NK-92 (cell line): Measurements from ENCODE around the gene ITIH6.
"Not testable (repeated sequence)": the region's sequence is repeated elsewhere in the genome, so short reads cannot be mapped to it uniquely, and the experiment has no call there.

ENCODE experiments used
- DNase-seq: peaks from one replicate; lab custom pipeline; 2025; ENCODE audit not compliant: unreplicated experiment; lab: John Stamatoyannopoulos, UW

ITIH6 gene

GRCh38 chrX:54798137-54798536 is at the start of gene ITIH6:
Gene ITIH6 (minus strand): TSS chrX:54798255. CDS start chrX:54798210, 45 bp downstream.
- DNase-seq: no peak

DNA sequence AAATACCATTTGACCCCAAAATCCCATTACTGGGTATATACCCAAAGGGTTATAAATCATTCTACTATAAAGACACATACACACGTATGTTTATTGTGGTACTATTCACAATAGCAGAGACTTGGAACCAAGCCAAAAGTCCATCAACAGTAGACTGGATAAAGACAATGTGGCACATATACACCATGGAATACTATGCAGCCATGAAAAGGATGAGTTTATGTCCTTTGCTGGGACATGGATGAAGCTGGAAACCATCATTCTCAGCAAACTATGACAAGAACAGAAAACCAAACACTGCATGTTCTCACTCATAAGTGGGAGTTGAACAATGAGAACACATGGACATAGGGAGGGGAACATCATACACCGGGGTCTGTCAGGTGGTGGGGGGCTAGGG is 49.6 kb upstream of the ITIH6 start:
- DNase-seq: not testable (repeated sequence)

- DNase-seq: no peak
Observed at GRCh38 chrX:54843050-54843449, 45.0 kb upstream of the ITIH6 start.

DNA sequence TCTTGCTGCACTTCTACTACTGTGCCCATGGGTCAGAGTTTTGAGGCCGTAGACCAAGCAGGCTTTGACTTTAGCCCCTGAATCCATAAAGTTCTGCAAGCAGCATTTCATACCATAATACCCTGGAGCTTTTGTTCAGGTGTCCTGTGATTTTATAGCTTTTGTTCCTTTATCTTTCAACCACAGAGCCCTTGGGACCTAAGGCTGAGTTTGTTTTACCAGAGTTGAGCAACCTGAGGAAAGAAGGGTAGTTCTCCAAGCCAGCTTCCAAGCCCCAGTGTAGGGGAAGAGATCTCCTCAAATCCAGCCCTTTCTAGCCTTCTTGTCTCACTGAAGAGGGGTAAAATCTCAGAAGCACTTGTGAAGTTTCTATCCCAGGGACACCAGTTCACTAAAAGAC is 44.6 kb upstream of the ITIH6 start:
- no peak for DNase-seq

GRCh38 chrX:54841184-54841874 is 43.3 kb upstream of the ITIH6 start:
- DNase-seq: not testable (repeated sequence)

- DNase-seq: no peak
Observed at GRCh38 chrX:54838583-54838982, 40.5 kb upstream of the ITIH6 start.

- no peak for DNase-seq
Observed at GRCh38 chrX:54826598-54826997, 28.5 kb upstream of the ITIH6 start.

DNA sequence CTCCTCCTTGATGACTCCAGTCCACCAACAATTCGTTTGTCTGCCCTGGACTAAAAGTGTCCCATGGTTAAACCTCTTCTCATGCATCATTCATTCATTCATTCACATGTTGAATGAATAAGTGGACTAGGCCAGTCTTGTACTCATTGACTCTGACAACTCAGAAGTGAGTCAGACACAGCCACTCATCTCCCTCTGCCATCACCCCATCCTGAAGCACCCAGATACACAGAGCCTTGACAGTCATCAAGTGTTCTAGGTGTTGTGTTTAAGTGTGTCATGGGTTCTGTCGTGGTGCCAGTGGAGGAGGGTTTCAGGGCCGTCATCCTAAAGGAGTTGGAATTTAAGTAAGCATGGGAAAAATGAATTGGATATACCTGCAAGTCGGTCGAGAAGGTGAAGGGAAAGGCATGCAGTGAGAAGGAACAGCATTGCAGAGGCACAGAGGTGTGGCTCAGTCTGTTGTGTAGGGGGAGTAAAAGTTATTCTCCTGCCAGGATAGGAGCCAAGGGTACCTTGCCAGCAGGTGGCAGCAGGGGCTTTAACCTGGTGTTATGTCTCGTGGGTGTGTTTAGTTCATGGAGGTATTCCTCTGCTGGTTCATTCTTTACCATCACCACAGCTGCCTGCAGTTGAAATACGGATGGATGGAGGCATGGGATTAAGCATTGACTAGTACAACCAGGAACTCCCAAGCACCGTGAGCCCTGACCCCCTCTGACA is 27.8 kb upstream of the ITIH6 start:
- DNase-seq: no peak

- DNase-seq: no peak
Observed at GRCh38 chrX:54824722-54825121, 26.7 kb upstream of the ITIH6 start.

DNA sequence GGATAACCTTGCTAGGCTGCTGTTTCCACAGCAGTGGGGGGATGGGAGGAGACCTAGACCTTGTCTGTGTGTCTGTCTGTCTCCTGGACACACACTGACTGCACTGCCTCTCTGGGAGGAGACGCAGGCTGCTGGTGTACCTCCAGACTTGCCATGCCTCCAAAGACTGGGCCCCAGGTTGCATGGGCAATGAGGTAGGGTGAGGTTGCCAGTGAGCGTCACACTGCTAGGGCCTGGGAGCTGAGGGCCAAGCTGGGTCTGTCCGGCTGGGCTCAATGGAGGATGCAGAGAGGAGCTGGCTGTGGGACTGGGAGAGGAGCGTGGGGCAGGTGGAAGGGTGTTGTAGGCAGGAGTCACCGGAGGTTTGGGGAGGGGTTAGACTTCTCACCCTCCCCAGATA is 26.1 kb upstream of the ITIH6 start:
- no peak for DNase-seq

GRCh38 chrX:54821310-54821709 is 23.3 kb upstream of the ITIH6 start:
- no peak for DNase-seq

GRCh38 chrX:54820737-54821136 is 22.7 kb upstream of the ITIH6 start:
- DNase-seq: no peak

DNA sequence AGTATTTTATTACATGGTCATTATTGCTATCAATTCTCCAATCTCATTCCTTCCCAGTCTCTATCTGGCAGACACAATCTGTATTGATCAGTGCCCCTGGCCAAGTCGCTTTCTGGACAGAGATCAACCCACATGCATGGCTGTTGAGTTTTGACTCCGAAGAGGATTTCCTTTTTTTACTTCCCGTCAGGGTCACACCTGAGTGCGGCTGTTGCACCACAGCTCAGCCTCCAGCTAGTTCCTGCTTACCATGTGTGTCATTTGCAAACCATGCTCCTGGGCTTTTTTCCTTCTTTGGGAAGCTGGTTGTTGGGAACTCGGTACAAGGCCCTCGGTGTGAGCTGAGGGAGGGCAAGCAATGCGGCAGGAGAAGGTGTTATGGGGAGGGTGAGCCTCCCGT is 21.1 kb upstream of the ITIH6 start:
- DNase-seq: no peak

DNA sequence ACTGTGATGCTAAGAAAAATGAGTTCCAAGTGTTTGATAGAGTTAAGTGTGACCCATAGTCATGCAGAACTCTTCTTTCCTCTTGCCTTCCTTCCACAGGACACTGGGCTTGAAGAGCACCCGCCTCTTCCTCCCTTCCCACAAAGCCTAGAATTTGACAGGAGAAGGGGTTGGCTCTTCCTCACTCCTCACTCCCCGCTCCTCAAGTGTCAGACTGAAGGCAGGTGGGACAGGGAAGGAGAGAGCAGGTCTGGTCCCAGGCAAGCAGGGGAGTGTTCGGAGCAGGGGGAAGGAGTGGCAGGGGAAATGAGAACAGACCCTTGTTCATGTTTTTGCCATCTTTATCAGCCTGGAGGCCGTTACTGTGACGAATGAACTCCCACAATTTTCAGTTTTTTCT is 20.2 kb upstream of the ITIH6 start:
- no peak for DNase-seq

- no peak for DNase-seq
Observed at GRCh38 chrX:54817220-54817820, 19.3 kb upstream of the ITIH6 start.

GRCh38 chrX:54812306-54812705 is 14.3 kb upstream of the ITIH6 start:
- DNase-seq: no peak

GRCh38 chrX:54811301-54811885 is 13.3 kb upstream of the ITIH6 start:
- DNase-seq: no peak

DNA sequence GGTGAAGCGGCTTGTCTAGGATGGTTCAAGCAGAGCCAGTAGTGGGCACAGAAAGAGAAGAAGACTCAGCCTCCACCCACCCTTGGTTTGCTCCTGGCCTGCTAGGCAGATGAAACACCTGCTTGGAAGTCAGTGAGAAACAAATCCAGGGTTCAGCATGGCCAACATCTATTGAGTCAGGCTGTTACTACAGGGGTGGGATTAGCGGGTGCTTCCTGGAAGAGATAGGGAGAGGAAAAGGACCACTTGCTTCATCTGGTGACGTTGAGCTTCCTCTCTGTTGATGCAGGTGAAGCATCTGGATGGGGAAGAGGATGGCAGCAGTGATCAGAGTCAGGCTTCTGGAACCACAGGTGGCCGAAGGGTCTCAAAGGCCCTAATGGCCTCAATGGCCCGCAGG is 12.5 kb upstream of the ITIH6 start:
- no peak for DNase-seq

DNA sequence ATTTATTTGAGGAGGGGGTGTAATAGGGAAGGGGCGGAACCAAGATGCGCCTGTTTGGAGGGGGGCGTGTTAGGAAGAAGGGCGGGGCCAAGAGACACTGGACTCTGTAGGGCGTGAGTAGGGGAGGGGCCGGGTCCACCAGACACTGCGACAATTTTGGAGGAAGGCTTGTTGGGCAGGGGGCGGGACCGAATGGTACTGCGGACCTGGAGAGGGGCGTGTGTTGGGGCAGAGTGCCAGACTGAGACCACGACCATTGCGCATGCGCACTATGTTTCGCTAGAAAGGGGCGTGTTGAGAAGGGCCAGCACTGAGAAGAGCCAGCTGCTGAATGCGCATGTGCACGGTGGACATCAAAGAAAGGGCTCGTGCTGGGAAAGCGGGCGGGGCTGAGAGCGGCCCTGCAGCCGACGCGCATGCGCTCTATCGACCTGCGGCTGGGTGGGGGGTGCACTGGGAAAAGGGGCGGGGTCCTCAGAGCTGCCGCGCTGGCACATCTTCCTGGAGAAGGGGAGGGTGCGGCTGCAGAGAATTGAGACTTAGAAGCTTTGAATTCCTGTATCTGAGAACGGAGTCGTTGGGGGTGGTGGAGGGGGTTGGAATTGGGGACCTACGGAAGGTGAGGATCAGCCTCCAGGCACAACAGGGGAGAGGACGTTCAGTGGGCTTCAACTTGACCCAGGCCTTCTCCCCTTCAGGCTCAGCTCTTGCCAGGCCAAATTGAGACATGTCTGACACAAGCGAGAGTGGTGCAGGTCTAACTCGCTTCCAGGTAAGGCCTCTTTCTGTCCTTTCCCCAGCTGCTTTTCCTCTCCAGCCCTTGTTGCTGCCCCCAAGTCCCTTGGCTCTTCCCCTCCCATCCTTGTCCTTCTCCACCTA is 10.8 kb upstream of the ITIH6 start:
- peak; percentile 56 for DNase-seq

DNA sequence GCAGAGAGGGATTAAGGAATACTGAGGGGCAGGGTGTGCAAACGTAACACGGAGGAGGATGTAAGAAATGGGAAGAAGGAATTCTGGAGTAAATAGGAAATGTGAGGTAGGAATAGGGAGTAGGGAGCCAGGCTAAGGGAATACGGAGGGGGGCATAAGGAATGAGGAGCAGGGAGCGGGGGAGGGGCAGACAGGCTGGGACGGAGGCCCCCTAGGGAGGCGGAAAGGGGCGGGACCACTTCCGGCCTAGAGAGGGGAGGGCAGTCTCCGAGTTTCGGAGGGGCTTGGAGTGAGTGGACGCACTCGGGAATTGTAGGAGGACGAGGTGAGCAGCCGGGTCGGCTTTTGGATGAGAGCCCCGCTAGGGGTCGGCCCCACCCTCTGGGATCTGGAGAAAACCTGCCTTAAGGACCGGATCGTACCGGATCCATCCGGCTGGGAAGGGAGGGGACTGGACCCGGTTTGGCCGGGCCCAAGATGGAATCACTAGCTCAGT is 10.1 kb upstream of the ITIH6 start:
- no peak for DNase-seq
